H1 (cell line): Measurements from ENCODE around the gene NXT1. TPM values are rescaled to one million over a fixed set of nuclear protein-coding genes. Genes with fewer than 3 reads are reported as not detected.

Experiments used
- CTCF ChIA-PET: fragments of 300-600 bp; sonication (Branson Sonifier 250); formaldehyde crosslinking; loops from one replicate; lab custom pipeline; 2021; ENCODE audit not compliant: partially characterized antibody; lab: Charles Lee
- POLR2A ChIA-PET: fragments of 300-600 bp; sonication (Branson Sonifier 250); formaldehyde crosslinking; loops from one replicate; lab custom pipeline; 2021; ENCODE audit warnings: inconsistent platforms; ENCODE audit not compliant: partially characterized antibody; lab: Charles Lee
- DNase-seq, 2 experiments: peaks; one replicate each; pipeline versions ENCODE4 v3.0.0 to v3.0.0-alpha.2; 2010 to 2022; ENCODE audit warnings: low spot score in 2 of 2, low read depth in 1 of 2, mixed read lengths in 1 of 2
- FAIRE-seq: peaks from 2 replicates; lab custom pipeline; 2011; peaks lifted over from hg19 to GRCh38; lab: Jason Lieb, UNC
- H2AFZ ChIP-seq: 2 replicates; pipeline ENCODE4 v1.8.1; 2012; ENCODE audit warnings: low read length, inconsistent platforms
- H2AK5ac ChIP-seq: 2 replicates; pipeline ENCODE4 v1.6.1; 2013; ENCODE audit warnings: low read depth, low read length
- H2BK120ac ChIP-seq: replicated peaks from 2 replicates; pipeline ENCODE3; 2013; ENCODE audit warnings: low read depth, low read length, inconsistent platforms
- H2BK12ac ChIP-seq: 2 replicates; pipeline ENCODE4 v1.6.1; 2013; ENCODE audit warnings: low read depth, low read length
- H2BK15ac ChIP-seq: 2 replicates; pipeline ENCODE4 v1.6.1; 2013; ENCODE audit warnings: low read length
- H2BK20ac ChIP-seq: 2 replicates; pipeline ENCODE4 v1.6.1; 2013; ENCODE audit warnings: low read length
- H2BK5ac ChIP-seq: 2 replicates; pipeline ENCODE4 v1.6.1; 2013; ENCODE audit warnings: low read depth, low read length
- H3K14ac ChIP-seq: 2 replicates; pipeline ENCODE4 v1.6.1; 2013; ENCODE audit warnings: inconsistent platforms; ENCODE audit not compliant: insufficient read length
- H3K18ac ChIP-seq: 2 replicates; pipeline ENCODE4 v1.6.1; 2013; ENCODE audit warnings: low read length; ENCODE audit errors: extremely low read depth
- H3K23ac ChIP-seq: 2 replicates; pipeline ENCODE4 v1.6.1; 2013; ENCODE audit warnings: inconsistent platforms; ENCODE audit not compliant: insufficient read length
- H3K23me2 ChIP-seq: 2 replicates; pipeline ENCODE4 v1.6.1; 2013; ENCODE audit warnings: low read depth, low read length
- H3K27ac ChIP-seq: 2 replicates; pipeline ENCODE4 v1.6.1; 2011; ENCODE audit warnings: low read depth, low read length, inconsistent platforms
- H3K27me3 ChIP-seq, 4 experiments: replicated peaks in 1 of 4; 1 replicate in 1 of 4; 2 replicates in 3 of 4; pipeline versions ENCODE4 v1.6.1 to v1.8.1; 2011 to 2013; ENCODE audit warnings: low read length in 3 of 4, mild to moderate bottlenecking in 3 of 4, inconsistent platforms in 2 of 4, mixed read lengths in 2 of 4, moderate library complexity in 1 of 4; ENCODE audit not compliant: control insufficient read depth in 3 of 4, insufficient read depth in 3 of 4; ENCODE audit errors: extremely low read depth in 1 of 4
- H3K36me3 ChIP-seq, 4 experiments: 2 replicates each; pipeline versions ENCODE4 v1.6.1 to v1.8.1; 2011 to 2013; ENCODE audit warnings: mild to moderate bottlenecking in 4 of 4, low read length in 3 of 4, moderate library complexity in 2 of 4, control low read depth in 1 of 4, inconsistent platforms in 1 of 4; ENCODE audit not compliant: insufficient read depth in 4 of 4, control insufficient read depth in 2 of 4
- H3K4ac ChIP-seq: replicated peaks from 2 replicates; pipeline ENCODE3; 2013; ENCODE audit warnings: low read length, low read depth, mixed read lengths, inconsistent platforms; ENCODE audit not compliant: insufficient read length
- H3K4me1 ChIP-seq, 4 experiments: replicated peaks in 1 of 4; 1 replicate in 1 of 4; 2 replicates in 3 of 4; pipeline versions ENCODE4 v1.6.1 to v1.8.1; 2011 to 2013; ENCODE audit warnings: low read length in 3 of 4, inconsistent platforms in 2 of 4, mixed read lengths in 1 of 4; ENCODE audit not compliant: insufficient read depth in 4 of 4, control insufficient read depth in 3 of 4
- H3K4me2 ChIP-seq, 2 experiments: 2 replicates each; pipeline versions ENCODE4 v1.6.1 to v1.8.1; 2011 to 2013; ENCODE audit warnings: low read depth in 2 of 2, low read length in 2 of 2, control low read depth in 1 of 2, inconsistent platforms in 1 of 2, mild to moderate bottlenecking in 1 of 2; ENCODE audit not compliant: insufficient read depth in 1 of 2
- H3K4me3 ChIP-seq, 4 experiments: fragments of 200-600, 300-600 bp in 1 of 4; sonication (generic), shearing (Covaris generic), sonication (Bioruptor Twin) in 1 of 4; 2 replicates each; pipeline versions ENCODE4 v1.5.1 to v1.8.1; 2011 to 2016; ENCODE audit warnings: low read length in 4 of 4, low read depth in 3 of 4, control low read depth in 2 of 4, inconsistent platforms in 2 of 4, mild to moderate bottlenecking in 2 of 4, mixed read lengths in 1 of 4, moderate library complexity in 1 of 4; ENCODE audit not compliant: insufficient read depth in 2 of 4; ENCODE audit errors: extremely low read depth in 1 of 4
- H3K56ac ChIP-seq: replicated peaks from 2 replicates; pipeline ENCODE3; 2013; ENCODE audit warnings: low read depth, mild to moderate bottlenecking, mixed read lengths, low read length, inconsistent platforms; ENCODE audit not compliant: insufficient read length
- H3K79me1 ChIP-seq: 2 replicates; pipeline ENCODE4 v1.6.1; 2013; ENCODE audit warnings: low read depth, low read length, control low read depth
- H3K79me2 ChIP-seq, 2 experiments: 2 replicates each; pipeline versions ENCODE4 v1.6.1 to v1.8.1; 2012 to 2013; ENCODE audit warnings: low read length in 2 of 2, mild to moderate bottlenecking in 2 of 2, inconsistent platforms in 1 of 2; ENCODE audit not compliant: insufficient read depth in 2 of 2, control insufficient read depth in 1 of 2
- H3K9ac ChIP-seq, 4 experiments: replicated peaks in 1 of 4; 1 replicate in 1 of 4; 2 replicates in 3 of 4; pipeline versions ENCODE4 v1.6.1 to v1.8.1; 2011 to 2013; ENCODE audit warnings: low read depth in 3 of 4, low read length in 3 of 4, control low read depth in 2 of 4, mild to moderate bottlenecking in 2 of 4, moderate library complexity in 2 of 4, inconsistent platforms in 1 of 4; ENCODE audit errors: extremely low read depth in 1 of 4
- H3K9me3 ChIP-seq, 2 experiments: 2 replicates each; pipeline versions ENCODE4 v1.6.1 to v1.8.1; 2012 to 2013; ENCODE audit warnings: mild to moderate bottlenecking in 2 of 2, moderate library complexity in 2 of 2, control low read depth in 1 of 2, inconsistent platforms in 1 of 2, low read depth in 1 of 2, low read length in 1 of 2, mixed read lengths in 1 of 2; ENCODE audit not compliant: insufficient read depth in 2 of 2
- H4K20me1 ChIP-seq, 2 experiments: replicated peaks in 1 of 2; 2 replicates each; pipeline versions ENCODE3 to v1.8.1; 2011 to 2013; ENCODE audit warnings: inconsistent platforms in 2 of 2, low read length in 2 of 2, mild to moderate bottlenecking in 1 of 2; ENCODE audit not compliant: insufficient read depth in 2 of 2, control insufficient read depth in 1 of 2
- H4K5ac ChIP-seq: 2 replicates; pipeline ENCODE4 v1.6.1; 2013; ENCODE audit warnings: low read length, low read depth, mixed read lengths, inconsistent platforms; ENCODE audit not compliant: insufficient read length
- H4K8ac ChIP-seq: 2 replicates; pipeline ENCODE4 v1.8.0; 2013; ENCODE audit warnings: mild to moderate bottlenecking, moderate library complexity, low read length, inconsistent platforms; ENCODE audit not compliant: insufficient read depth; ENCODE audit errors: extremely low read depth
- H4K91ac ChIP-seq: replicated peaks from 2 replicates; pipeline ENCODE3; 2013; ENCODE audit warnings: low read length, mixed read lengths, inconsistent platforms; ENCODE audit not compliant: insufficient read length
- BACH1 ChIP-seq: IDR thresholded peaks from 2 replicates; pipeline ENCODE4 v1.6.1; 2012; ENCODE audit warnings: low read length, improper control_type of control experiment
- BCL11A ChIP-seq, 2 experiments: IDR thresholded peaks; one replicate each; pipeline ENCODE4 v1.6.1; 2011; ENCODE audit warnings: low read depth in 2 of 2, low read length in 2 of 2, mild to moderate bottlenecking in 2 of 2
- EZH2 ChIP-seq: fragments of 200-600 bp; sonication (generic); IDR thresholded peaks from 2 replicates; pipeline ENCODE4 v1.7.1; 2012; ENCODE audit warnings: low read depth, mild to moderate bottlenecking, moderate library complexity, low read length, inconsistent platforms; ENCODE audit not compliant: severe bottlenecking
- GTF2F1 ChIP-seq: IDR thresholded peaks from 2 replicates; pipeline ENCODE4 v1.6.1; 2012; ENCODE audit warnings: low read depth, low read length, improper control_type of control experiment, borderline replicate concordance
- JUN ChIP-seq: IDR thresholded peaks from 2 replicates; pipeline ENCODE4 v1.6.1; 2011; ENCODE audit warnings: low read depth, mild to moderate bottlenecking, improper control_type of control experiment, low read length
- KDM4A ChIP-seq: IDR thresholded peaks from one replicate; pipeline ENCODE4 v1.7.1; 2012; ENCODE audit warnings: low read depth, mild to moderate bottlenecking, moderate library complexity, low read length, inconsistent platforms; ENCODE audit not compliant: severe bottlenecking
- MAFK ChIP-seq: IDR thresholded peaks from 2 replicates; pipeline ENCODE4 v1.6.1; 2012; ENCODE audit warnings: low read depth, mild to moderate bottlenecking, improper control_type of control experiment, low read length
- NANOG ChIP-seq: IDR thresholded peaks from 2 replicates; pipeline ENCODE4 v1.6.1; 2011; ENCODE audit warnings: low read length, low read depth, mild to moderate bottlenecking, inconsistent platforms; ENCODE audit not compliant: insufficient read depth, poor library complexity, severe bottlenecking
- POLR2AphosphoS5 ChIP-seq: IDR thresholded peaks from 2 replicates; pipeline ENCODE4 v1.6.1; 2011; ENCODE audit warnings: low read depth, low read length
- SP1 ChIP-seq: IDR thresholded peaks from 2 replicates; pipeline ENCODE4 v1.6.1; 2011; ENCODE audit warnings: low read depth, low read length
- SRF ChIP-seq: IDR thresholded peaks from 2 replicates; pipeline ENCODE4 v1.6.1; 2011; ENCODE audit warnings: mild to moderate bottlenecking, low read depth, low read length, moderate library complexity
- SUZ12 ChIP-seq: fragments of 200-600 bp; sonication (generic); IDR thresholded peaks from 2 replicates; pipeline ENCODE4 v1.6.1; 2012; ENCODE audit warnings: mild to moderate bottlenecking, inconsistent platforms, low read length, moderate library complexity, mixed read lengths
- TEAD4 ChIP-seq: IDR thresholded peaks from 2 replicates; pipeline ENCODE4 v1.6.1; 2012; ENCODE audit warnings: low read depth, low read length, inconsistent platforms, mixed read lengths
- WGBS, 2 experiments: shearing (Covaris generic) in 1 of 2; methylation state at CpG; one replicate each; pipeline versions ENCODE4 v1.1.6 to v1.1.7; 2013 to 2015; ENCODE audit warnings: low lambda C conversion rate in 2 of 2, mixed read lengths in 2 of 2, inconsistent platforms in 1 of 2, low coverage in 1 of 2, missing lambda C conversion rate in 1 of 2; ENCODE audit not compliant: insufficient replicate concordance in 2 of 2, insufficient coverage in 1 of 2, insufficient read length in 1 of 2; ENCODE audit errors: extremely low coverage in 1 of 2, missing lambda C conversion rate in 1 of 2; 5-methylcytosine and 5-hydroxymethylcytosine counted together
- polyA plus RNA-seq, 7 experiments: library from polyadenylated mRNA; depleted of rRNA in 3 of 7; stranded (reverse) in 5 of 7; unstranded in 2 of 7; fragments of >200 nt in 5 of 7; fragments of 200-250 nt in 2 of 7; gene quantifications; 1 replicate in 5 of 7; 2 replicates in 1 of 7; 4 replicates in 1 of 7; pipeline versions ENCODE4 v1.2.1 to v1.2.3, GENCODE V29; 2011 to 2013; ENCODE audit warnings: missing spikeins in 2 of 7, mixed read lengths in 2 of 7
- total RNA-seq: library from RNA; stranded (reverse); fragmentation: NEBNext Ultra II Directional; extraction: Animal tissue kit (Norgen Biotek cat#: 25700); gene quantifications from 2 replicates; pipeline ENCODE4 v1.2.1, GENCODE V29; 2021
- TF ChIP-seq, protein P1 (sequence below): IDR thresholded peaks from 2 replicates; pipeline ENCODE4 v1.6.1; 2012; ENCODE audit warnings: inconsistent platforms

NXT1 gene
- total and polyA plus RNA-seq, 2 of the 8 experiments (the other 6 are each of a cell fraction or from before 2014, with no cell fraction given): 23.1 to 26.5 TPM

DNA sequence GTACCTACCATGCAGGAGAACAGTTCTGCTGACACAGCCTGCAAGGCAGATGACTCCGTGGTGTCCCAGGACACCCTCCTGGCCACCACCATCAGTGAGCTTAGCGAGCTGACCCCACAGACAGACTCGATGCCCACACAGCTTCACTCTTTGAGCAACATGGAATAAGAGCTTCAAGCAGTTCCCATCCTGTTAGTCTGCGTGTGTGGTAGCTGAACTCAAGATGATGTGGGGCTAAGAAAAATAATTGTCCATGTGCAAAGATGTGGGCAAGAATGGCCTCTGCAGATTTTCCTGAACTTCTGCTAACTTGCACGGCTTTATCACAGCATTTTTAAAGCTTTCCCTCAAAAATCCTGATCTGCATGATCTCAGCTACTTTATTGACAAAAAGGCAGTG lies 19.7 kb downstream of the NXT1 start:
- H2BK5ac ChIP-seq: no peak overlapping the region
- no peak overlapping the region for H2BK15ac ChIP-seq
- CTCF ChIA-PET: interaction anchor here (0.6 to 1.1 kb wide), 3 partner anchors 21 to 50 kb away, joined by 3 read pairs; no protein-coding TSS in a partner anchor
- H4K91ac ChIP-seq: no peak overlapping the region
- no peak overlapping the region for H4K8ac ChIP-seq
- H4K5ac ChIP-seq: no peak overlapping the region
- H3K36me3 ChIP-seq: peaks cover 8 to 56% (median 38%) of the 10 kb centered on the region in 4 experiments
- no peaks in the 10 kb centered on the region for H3K9me3 ChIP-seq
- no peak overlapping the region for H2BK12ac ChIP-seq
- WGBS, 2 experiments: 91% methylated on average over 5 of the region's 5 CpGs; no CpG with 5 or more reads in 1 of the 2 experiments
- no peak overlapping the region for H2BK120ac ChIP-seq
- no peak overlapping the region for H2AK5ac ChIP-seq
- H2BK20ac ChIP-seq: no peak overlapping the region
- FAIRE-seq: no peak
- no peak overlapping the region for H3K27ac ChIP-seq
- no peaks in the 10 kb centered on the region for H3K23me2 ChIP-seq
- H3K4ac ChIP-seq: no peak overlapping the region
- H3K9ac ChIP-seq: no peak overlapping the region
- H3K14ac ChIP-seq: no peak overlapping the region
- peaks cover under 1% of the 10 kb centered on the region; the same call in 1 of the 2 replicates for H3K79me1 ChIP-seq
- H3K56ac ChIP-seq: no peak overlapping the region
- H3K23ac ChIP-seq: no peak overlapping the region
- H3K4me1 ChIP-seq: no peaks in the 10 kb centered on the region
- H3K4me2 ChIP-seq: no peak overlapping the region
- H2AFZ ChIP-seq: no peak overlapping the region
- H3K4me3 ChIP-seq: no peak overlapping the region
- no peaks in the 10 kb centered on the region for H3K27me3 ChIP-seq
- H3K79me2 ChIP-seq: peaks cover 0 to 26% of the 10 kb centered on the region in 2 experiments; a peak in 2 of 4 replicates
- POLR2A ChIA-PET: interaction anchor here (0.7 to 1.3 kb wide), 4 partner anchors 9 to 183 kb away, joined by 3 to 4 read pairs (median 3); partner anchors contain the start of gene GZF1
- DNase-seq: no peak
- H3K18ac ChIP-seq: no peak overlapping the region
- H4K20me1 ChIP-seq: peaks cover 4 to 13% of the 10 kb centered on the region in 2 experiments
- TF ChIP-seq POLR2AphosphoS5 (no peak; the same call in 1 of the 2 replicates), EZH2 (no peak), JUN (no peak), BACH1 (no peak), KDM4A (no peak), SUZ12 (no peak), SRF (no peak), BCL11A (IDR thresholded peaks at IDR 0.05; ENCODE audit: low read depth in 2 of 2, low read length in 2 of 2) (no peak), GTF2F1 (no peak), SP1 (no peak), TEAD4 (no peak), NANOG (no peak), MAFK (no peak)
- TF ChIP-seq, protein P1, sequence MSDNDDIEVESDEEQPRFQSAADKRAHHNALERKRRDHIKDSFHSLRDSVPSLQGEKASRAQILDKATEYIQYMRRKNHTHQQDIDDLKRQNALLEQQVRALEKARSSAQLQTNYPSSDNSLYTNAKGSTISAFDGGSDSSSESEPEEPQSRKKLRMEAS: no peak
